ENCODE results near the gene PDXDC1.

The PDXDC1 gene

GRCh38 chr16:15031586-15031985, 56.8 kb downstream of the PDXDC1 start:
- no peak for TF ChIP-seq CTCF (conservative IDR thresholded peaks at IDR 0.05; ENCODE audit: low read length)
- DNase-seq (ENCODE audit: low read depth) = no peak
- H3K4me3 ChIP-seq (ENCODE audit: low read length) = no peak overlapping the region

GRCh38 chr16:15032547-15033308, 57.9 kb downstream of the PDXDC1 start:
- TF ChIP-seq CTCF (conservative IDR thresholded peaks at IDR 0.05; ENCODE audit: low read length) = no peak
- no peak overlapping the region for H3K4me3 ChIP-seq (ENCODE audit: low read length)
- DNase-seq (ENCODE audit: low read depth) = no peak

- H3K4me3 ChIP-seq (ENCODE audit: low read length) = no peak overlapping the region
- no peak for DNase-seq (ENCODE audit: low read depth)
- no peak for TF ChIP-seq CTCF (conservative IDR thresholded peaks at IDR 0.05; ENCODE audit: low read length)
Measured at GRCh38 chr16:15033309-15033707, 58.5 kb downstream of the PDXDC1 start.

GRCh38 chr16:15034266-15035162, 59.7 kb downstream of the PDXDC1 start:
- peak; percentile 58 for DNase-seq (ENCODE audit: low read depth)
- TF ChIP-seq CTCF (conservative IDR thresholded peaks at IDR 0.05; ENCODE audit: low read length) = peak; percentile 44
- no peak overlapping the region for H3K4me3 ChIP-seq (ENCODE audit: low read length)

- TF ChIP-seq CTCF (conservative IDR thresholded peaks at IDR 0.05; ENCODE audit: low read length) = no peak
- no peak overlapping the region for H3K4me3 ChIP-seq (ENCODE audit: low read length)
- DNase-seq (ENCODE audit: low read depth) = no peak
Measured at GRCh38 chr16:15035163-15035729, 60.4 kb downstream of the PDXDC1 start.

GRCh38 chr16:15037003-15037402, 62.2 kb downstream of the PDXDC1 start:
- no peak for DNase-seq (ENCODE audit: low read depth)
- no peak for TF ChIP-seq CTCF (conservative IDR thresholded peaks at IDR 0.05; ENCODE audit: low read length)
- no peak overlapping the region for H3K4me3 ChIP-seq (ENCODE audit: low read length)
